Stimulated activated CD8-positive, alpha-beta memory T cell treated with anti-CD3 and anti-CD28 coated beads, Interleukin-4, amount 100 ng/mL, for 24 hours (primary cell): ENCODE results near the gene MAP4K3.
"Not testable (repeated sequence)": the region's sequence is repeated elsewhere in the genome, so short reads cannot be mapped to it uniquely, and the experiment has no call there.

Experiments
- DNase-seq: peaks from one replicate; pipeline ENCODE4 v3.0.0-alpha.2; 2020; ENCODE audit warnings: low read depth

The MAP4K3 gene

DNA sequence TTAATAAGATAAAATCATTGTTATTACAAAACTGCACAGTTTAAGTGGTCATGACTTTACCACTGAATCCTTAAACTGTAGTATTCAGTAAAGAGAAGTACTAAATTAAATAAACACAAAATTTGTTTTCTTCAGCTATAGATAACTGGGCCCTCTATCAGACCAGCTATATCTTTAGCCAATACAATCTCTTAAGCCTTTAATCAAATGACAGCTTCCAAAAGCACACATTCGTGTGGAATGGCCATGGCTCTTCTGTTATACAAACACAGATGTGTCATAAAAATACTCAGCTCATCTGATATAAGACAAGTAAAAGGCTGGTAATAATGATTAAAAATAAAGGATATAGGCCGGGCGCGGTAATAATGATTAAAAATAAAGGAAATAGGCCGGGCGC lies 135.7 kb downstream of the MAP4K3 start:
- DNase-seq, result no peak

DNA sequence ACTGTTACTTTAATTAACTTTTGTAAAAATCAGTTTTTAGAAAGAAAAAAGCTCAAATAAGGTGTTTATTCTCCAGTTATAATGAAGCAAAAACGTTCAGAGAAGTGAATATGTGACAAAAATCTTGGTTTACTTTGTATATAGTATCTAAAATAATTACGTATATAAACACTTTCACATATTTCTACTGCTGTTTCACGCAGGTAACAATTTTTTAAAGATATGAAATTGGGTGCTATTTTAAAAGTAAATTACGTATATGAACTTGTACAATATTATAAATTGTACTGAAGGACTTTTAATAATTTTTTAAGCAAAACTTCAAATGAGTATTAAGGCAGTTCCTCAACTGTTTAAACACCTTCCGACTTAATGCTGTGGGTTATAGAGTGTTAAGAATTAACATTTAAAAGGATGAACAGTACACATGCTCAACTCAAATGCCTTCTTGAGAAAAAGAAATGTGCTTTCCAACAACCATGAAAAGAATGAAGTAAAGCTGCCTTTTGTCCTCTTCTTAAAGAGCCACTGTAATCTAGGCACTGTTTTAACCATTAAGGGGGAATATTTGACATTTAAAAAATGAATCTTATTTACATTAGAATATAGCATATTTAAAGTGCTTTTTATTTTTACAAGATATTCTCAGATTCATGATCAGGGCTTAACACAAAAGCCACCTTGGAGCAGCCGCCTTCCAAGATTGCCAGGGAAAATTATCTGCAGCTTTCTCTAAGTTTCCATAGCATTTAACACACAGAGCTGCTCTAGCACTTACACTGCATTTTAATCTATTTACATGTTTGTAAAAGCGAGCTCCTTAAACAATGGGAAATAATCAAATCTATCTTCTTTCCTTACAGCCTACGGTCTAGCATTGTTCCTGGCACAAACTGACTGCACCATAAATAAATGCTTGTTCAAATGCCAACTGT lies 136.8 kb downstream of the MAP4K3 start:
- DNase-seq, result no peak

DNA sequence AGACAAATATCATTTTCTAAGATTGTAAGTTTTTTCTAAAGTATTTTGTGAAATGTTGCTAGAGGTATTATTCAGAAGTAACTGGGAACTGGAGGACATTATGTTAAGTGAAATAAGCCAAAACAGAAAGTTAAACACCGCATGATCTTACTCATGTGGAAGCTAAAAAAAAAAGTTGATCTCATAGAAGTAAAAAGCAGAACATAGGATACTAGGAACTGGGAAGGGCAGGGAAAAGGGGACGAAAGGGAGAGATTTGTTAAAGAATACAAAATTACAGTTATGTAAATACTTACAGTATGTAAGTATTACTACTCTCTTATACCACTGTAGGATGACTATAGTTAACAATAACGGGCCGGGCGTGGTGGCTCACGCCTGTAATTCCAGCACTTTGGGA lies 146.7 kb downstream of the MAP4K3 start:
- DNase-seq, result no peak

DNA sequence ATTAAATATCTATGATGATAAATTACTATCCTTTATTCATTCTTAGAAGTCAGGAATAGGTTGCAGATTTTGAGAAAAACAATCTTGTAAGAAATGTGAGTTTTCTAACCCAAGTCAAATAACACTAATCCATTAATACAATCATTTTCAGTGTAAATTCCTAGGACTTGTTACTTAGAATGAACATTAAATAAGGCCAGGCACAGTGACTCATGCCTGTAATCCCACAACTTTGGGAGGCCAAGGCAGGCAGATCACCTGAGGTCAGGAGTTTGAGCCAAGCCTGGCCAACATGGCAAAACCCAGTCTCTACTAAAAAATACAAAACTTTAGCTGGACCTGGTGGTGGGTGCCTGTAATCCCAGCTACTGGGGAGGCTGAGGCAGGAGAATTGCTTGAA lies 147.5 kb downstream of the MAP4K3 start:
- no peak for DNase-seq

DNA sequence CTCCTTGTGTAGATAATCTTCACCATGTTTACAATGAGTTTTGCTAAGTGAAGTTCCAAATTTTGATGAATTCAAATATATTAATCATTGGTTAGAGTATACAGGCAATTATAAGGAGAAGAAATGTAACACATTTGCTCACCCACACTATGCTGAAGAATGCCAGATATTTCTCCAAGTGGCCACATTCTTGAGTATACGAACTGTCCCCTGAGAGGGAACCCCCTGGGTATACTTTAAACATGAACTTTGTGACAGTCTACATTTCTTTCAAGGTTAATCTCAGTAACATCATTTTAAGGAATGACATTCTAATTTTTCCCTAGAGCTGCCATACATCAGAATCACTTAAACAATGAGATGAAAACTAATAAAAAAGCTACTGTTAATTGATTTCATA lies 153.5 kb downstream of the MAP4K3 start:
- DNase-seq, result no peak

DNA sequence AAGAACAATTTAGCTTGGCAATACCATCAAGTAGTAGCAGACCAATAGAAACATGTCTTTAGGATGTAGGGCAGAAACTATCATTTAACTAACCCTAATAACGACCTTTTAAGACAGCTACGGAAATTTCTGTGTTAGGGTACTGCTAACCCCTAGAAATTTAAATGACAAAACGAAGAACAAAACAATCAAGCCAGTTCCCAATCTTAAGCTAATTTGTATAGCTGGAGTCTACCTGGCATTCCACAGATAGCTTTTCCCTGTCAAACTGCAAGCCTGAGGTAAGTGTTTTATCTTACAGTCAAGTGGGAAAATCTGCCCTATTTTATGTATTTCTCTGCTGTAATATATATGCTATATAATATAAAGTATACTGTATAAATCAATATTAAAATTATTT lies 155.7 kb downstream of the MAP4K3 start:
- no peak for DNase-seq

DNA sequence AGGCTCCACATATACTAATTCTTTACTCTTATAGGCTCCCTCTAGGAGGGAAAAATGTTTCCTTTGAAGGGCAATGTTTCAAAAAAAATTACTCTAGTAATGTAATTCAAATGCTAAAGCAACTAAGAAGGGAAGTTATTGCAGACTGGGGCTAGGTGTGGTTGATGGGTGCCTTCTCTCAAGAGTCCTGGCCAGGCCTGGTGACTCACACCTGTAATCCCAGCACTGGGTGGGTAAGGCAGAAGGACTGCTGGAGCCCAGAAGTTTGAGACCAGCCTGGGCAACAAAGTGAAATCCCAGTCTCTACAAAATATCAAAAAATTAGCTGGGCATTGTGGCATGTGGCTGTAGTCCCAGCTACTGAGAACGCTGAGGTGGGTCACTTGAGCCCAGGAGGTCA lies 162.1 kb downstream of the MAP4K3 start:
- DNase-seq, result no peak

DNA sequence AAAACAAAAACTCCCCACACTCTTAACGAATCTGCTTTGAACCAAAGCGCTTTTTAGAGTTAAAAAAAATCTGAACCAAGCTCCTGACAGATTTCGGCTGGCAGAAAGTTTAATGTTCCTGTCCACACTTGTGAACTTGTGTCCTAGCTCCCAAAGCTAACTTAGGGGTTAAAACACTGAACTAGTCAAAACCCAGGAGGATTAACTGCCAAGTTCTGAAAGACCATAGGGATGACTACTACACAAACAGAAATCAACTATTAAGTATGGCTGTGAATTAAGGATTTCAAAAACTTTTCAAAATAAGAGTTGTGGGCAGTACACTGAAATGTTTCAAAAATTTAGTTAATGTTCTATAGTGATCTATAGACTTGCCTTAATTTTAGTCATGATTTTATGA lies 167.1 kb downstream of the MAP4K3 start:
- no peak for DNase-seq

DNA sequence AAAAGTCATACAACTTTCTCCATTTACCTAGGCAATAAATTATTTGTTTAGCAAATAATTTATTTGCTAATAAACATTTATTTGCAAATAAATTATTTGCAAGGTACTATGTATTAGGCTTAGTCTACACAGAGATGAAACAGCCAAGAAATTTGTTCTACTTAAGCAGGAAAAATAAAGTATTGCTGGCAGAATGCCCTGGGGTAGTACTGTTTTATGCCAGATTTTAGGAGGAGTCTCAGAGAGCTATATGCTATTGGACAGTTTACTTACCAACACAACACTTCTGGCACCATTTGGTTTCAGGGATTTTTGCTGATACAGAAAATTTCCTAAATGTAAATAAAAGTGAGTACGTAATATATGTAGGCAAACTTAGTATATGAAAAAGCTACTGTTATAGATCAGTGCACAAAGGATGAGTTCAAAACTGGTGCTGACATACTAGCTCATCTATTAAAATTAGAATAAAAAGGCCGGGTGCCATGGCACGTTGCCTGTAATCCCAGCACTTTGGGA lies 170.1 kb downstream of the MAP4K3 start:
- DNase-seq, result no peak

DNA sequence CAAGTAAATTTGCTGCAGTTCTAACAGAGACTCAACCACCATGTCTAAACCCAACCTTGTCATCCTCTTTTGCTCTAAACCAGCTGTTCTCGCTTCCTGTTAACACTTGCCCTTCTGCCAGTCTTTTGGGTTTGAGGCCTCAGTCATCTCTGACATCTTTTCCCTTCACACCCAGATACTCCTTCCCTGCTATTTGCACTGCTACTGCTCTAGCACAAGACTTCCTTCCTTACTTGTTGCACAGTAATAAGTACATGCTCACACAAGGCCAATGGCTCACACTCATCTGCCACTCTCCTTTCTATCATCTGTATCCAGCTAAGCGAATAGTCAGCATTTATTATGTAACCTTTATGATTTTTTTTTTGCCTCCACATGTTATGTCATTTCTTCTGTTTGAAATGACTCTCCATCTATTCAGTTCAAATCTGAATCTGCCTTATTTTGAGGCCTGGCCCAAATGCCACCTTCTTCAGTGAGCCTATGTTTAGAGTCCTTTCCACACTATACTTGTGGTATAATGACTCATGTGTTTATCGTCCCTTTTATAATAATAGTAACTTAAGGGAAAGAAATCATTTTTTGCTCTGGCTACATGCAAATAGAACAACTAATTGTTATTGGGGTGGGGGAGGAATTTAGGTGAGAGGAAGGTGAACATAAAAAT lies 170.8 kb downstream of the MAP4K3 start:
- DNase-seq, result no peak

DNA sequence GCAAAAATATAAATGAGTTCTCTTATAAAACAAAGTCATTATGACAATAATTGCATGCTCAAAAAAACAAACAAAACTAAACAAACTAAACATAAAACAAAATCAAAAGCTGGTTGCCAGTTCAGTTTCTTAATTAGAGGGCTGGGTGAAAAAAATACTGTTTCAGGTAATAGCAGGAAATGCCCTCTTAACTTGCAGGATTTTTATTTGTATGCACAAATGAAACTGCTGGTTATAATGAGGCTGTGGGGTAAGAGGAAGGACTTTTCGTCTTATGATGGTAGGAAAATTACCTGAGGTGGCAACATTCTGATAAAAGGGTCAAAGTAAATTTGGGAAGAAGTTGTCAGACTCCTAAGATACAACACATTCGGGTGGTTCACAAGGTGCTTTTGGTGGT lies 171.8 kb downstream of the MAP4K3 start:
- no peak for DNase-seq

DNA sequence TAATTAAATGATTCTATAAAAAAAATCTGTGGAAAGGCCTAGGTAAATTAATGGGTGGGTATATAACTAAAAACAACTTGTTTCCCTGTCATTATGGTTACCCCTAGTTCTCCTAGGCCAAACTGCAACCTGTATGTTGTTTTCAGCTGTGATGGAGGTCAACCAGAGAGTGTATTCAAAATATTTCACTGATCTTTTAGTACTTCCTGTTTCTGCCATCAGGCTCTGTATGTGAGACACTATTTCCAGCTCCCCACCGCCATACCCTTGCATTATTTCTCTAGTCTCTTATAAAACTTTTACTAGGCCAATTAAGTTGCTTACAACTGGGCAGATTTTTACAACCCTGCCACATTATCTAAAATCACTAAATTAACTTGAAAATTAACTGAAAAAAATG lies 172.4 kb downstream of the MAP4K3 start:
- no peak for DNase-seq

DNA sequence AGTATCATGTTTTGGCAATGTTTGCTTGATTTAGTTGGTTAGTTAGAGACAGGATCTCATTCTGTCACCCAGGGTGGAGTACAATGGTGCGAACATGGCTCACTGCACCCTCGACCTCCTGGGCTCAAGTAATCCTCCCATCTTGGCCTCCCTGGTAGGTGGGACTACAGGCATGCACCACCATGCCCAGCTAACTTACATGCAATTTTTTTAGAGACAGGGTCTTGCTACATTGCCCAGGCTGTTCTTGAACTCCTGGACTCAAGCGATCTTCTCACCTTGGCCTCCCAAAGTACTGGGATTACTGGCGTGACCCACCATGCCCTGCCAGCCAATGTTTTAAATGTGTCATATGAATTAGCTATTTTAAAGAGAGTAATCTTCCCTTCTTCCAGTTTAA lies 177.0 kb downstream of the MAP4K3 start:
- DNase-seq, result no peak

DNA sequence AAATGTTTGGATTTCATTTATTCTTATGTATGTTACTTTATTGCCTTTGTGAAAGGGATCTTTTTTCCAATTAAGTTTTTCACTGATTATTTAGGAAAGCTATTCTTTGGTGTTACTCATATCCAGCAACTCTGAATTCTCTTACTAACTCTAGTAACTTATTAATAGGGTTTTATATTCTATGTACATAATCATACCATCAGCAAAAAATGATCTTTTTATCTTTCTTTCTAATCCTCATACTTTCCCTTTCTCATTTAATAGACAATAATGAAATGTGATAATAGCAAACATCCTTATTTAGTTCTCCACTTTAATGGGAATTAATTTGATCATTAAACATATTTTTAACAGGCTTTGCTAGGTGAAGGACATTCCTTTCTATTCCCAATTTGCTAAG lies 181.0 kb downstream of the MAP4K3 start:
- DNase-seq, result no peak

DNA sequence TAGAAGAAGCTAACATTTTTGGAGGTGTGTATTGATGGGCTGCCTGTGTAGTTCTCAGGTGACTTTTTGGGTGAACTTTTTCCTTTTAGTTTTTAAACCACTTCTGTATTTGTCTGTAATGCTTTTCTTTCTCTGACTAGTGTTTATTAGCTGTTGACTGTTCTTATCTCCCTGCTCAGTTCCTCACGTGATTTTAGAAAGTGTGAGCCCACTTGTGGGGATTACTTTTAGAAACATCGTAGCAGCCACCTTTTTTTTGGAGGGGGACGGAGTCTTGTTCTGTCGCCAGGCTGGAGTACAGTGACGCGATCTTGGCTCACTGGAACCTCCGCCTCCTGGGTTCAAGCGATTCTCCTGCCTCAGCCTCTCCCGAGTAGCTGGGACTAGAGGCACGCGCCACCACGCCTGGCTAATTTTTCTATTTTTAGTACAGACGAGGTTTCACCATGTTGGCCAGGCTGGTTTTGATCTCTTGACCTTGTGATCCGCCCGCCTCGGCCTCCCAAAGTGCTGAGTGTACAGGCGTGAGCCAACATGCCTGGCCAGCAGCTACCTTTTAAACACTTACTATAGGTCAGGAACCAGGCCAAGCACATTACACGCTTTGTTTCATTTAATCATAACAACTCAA lies 184.1 kb downstream of the MAP4K3 start:
- no peak for DNase-seq

DNA sequence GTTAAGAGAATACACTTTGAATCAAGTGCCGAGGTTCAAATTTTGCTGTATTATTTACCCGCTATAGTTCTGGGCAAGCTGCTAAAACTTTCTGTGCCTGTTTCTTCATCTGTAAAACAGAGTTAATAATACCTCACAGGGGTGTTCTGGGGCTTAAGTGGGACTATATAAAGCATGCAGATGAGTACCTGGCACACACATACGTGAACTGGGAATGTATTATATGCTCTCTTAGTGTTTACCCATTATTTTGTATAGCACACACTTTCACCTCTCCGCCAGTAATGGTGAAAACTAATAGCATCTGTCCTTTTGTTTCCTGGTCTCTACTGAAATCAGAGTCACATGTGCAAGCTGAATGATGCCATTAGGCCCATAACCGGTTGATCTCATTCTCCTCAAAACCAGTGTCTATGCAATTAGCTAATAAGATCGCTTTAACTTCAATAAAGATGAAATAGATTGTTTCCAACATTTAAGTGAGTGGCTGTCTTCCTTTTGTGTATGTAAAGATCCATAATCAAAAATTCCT lies 189.5 kb downstream of the MAP4K3 start:
- no peak for DNase-seq

DNA sequence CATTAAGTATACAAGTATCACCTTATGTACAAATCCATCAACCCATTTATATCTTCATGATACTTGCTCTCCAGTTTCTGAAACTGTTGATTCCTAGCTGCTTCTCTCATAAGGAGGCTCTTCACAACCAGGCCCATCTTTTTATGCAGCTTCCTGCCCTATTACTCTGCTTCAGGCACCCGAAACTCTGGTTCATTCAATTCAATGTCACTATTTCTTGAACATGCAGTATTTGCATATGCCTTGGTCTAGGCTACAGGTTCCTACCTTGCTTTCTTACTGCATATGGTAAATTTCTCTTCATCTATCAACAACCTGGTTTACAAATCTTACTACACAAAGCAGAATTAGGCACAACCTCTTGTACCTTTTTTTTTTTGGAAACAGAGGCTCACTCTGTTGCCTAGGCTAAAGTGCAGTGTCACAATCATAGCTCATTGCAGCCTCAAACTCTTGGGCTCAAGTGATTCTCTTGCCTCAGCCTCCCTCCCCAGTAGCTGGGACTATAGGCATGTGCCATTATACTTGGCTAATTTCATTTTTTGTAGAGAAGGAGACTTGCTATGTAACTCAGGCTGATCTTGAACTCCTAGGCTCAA lies 190.6 kb downstream of the MAP4K3 start:
- no peak for DNase-seq

DNA sequence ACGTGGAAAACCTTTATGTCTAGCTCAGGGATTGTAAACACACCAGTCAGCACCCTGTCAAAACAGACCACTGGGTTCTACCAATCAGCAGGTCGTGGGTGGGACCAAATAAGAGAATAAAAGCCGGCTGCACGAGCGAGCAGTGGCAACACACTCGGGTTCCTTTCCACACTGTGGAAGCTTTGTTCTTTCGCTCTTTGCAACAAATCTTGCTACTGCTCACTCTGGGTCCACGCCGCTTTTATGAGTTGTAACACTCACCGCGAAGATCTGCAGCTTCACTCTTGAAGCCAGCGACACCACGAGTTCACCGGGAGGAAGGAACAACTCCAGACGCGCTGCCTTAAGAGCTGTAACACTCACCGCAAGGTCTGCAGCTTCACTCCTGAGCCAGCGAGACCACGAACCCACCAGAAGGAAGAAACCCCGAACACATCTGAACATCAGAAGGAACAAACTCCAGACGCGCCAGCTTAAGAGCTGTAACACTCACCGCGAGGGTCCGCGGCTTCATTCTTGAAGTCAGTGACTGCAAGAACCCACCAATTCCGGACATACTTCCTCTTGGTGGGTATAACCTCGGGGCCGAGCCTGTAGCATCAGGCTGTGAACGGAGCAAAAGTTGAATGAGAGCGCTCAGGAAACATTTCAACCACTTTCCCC lies 192.0 kb downstream of the MAP4K3 start:
- DNase-seq, result not testable (repeated sequence)

DNA sequence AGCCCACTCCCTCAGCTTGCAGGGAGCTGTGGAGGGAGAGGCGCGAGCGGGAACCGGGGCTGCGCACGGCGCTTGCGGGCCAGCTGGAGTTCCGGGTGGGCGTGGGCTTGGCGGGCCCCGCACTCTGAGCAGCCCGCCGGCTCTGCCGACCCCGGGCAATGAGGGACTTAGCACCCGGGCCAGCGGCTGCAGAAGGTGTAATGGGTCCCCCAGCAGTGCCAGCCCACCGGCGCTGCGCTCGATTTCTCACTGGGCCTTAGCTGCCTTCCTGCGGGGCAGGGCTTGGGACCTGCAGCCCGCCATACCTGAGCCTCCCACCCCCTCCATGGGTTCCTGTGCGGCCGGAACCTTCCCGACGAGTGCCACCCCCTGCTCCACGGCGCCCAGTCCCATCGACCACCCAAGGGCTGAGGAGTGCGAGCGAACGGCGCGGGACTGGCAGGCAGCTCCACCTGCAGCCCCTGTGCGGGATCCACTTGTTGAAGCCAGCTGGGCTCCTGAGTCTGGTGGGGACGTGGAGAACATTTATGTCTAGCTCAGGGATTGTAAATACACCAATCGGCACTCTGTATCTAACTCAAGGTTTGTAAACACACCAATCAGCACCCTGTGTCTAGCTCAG lies 192.7 kb downstream of the MAP4K3 start:
- not testable (repeated sequence) for DNase-seq

DNA sequence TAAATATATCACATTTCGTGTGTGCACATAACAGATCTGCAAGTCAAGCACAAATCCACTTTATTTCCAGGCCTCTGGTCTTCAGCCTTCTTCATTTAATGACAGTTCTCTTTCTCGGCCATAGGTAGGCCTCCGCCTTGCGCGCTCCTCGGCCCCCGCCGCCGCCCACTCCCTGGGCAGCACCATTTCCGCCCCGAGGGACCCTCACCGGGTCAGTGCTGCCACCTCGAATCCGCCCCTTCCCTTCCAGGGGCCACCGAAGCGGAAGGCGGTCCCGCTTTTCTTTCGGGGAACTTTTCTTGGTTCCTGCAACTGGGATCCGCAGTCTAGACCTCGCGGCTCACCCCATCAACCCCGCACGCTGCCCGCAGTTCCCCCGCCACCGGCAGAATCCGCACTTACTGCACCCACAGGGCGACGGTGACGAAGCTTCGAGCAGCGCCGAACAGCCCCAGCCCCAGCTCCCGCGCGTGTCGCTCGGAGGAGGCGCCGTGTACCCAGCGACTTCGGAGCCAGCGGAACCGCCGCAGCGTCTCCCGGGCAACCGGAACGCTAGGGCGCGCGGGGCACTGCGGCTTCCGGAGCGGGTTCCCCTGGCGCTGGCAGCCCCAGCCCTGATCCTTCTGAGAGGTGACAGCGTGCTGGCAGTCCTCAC lies 193.5 kb downstream of the MAP4K3 start, which contains the start of gene CDKL4:
Gene CDKL4 (minus strand): TSS at position 502 of the 655 bp plus-strand sequence.
- no peak for DNase-seq
